ENCODE data around the gene CHAT.

Gene CHAT

GRCh38 chr10:49628599-49628998 lies 14.8 kb downstream of the CHAT start:
- TF ChIP-seq CTCF (IDR thresholded peaks at IDR 0.05; ENCODE audit: low read depth, low read length, missing control alignments), result no peak
- H3K4me3 ChIP-seq (ENCODE audit: low read depth, low read length), result no peak overlapping the region
- DNase-seq (ENCODE audit: low read depth), result no peak

- no peak overlapping the region for H3K4me3 ChIP-seq (ENCODE audit: low read depth, low read length)
- no peak for TF ChIP-seq CTCF (IDR thresholded peaks at IDR 0.05; ENCODE audit: low read depth, low read length, missing control alignments)
- DNase-seq (ENCODE audit: low read depth), result no peak
These were observed 15.6 kb downstream of the CHAT start for GRCh38 chr10:49629431-49629881.

GRCh38 chr10:49631975-49632374 lies 18.1 kb downstream of the CHAT start:
- no peak overlapping the region for H3K4me3 ChIP-seq (ENCODE audit: low read depth, low read length)
- no peak for DNase-seq (ENCODE audit: low read depth)
- TF ChIP-seq CTCF (IDR thresholded peaks at IDR 0.05; ENCODE audit: low read depth, low read length, missing control alignments), result no peak

GRCh38 chr10:49632406-49633317 lies 18.8 kb downstream of the CHAT start:
- no peak for DNase-seq (ENCODE audit: low read depth)
- TF ChIP-seq CTCF (IDR thresholded peaks at IDR 0.05; ENCODE audit: low read depth, low read length, missing control alignments), result no peak
- H3K4me3 ChIP-seq (ENCODE audit: low read depth, low read length), result no peak overlapping the region

- DNase-seq (ENCODE audit: low read depth), result no peak
- no peak for TF ChIP-seq CTCF (IDR thresholded peaks at IDR 0.05; ENCODE audit: low read depth, low read length, missing control alignments)
- H3K4me3 ChIP-seq (ENCODE audit: low read depth, low read length), result no peak overlapping the region
These were observed 19.7 kb downstream of the CHAT start for GRCh38 chr10:49633327-49634068.

GRCh38 chr10:49634069-49634660 lies 20.3 kb downstream of the CHAT start:
- no peak for DNase-seq (ENCODE audit: low read depth)
- TF ChIP-seq CTCF (IDR thresholded peaks at IDR 0.05; ENCODE audit: low read depth, low read length, missing control alignments), result no peak
- no peak overlapping the region for H3K4me3 ChIP-seq (ENCODE audit: low read depth, low read length)

All from GM12864 (cell line).